GM19043 (cell line): ENCODE results near the gene MRPL12.
"Not testable (repeated sequence)": the region's sequence is repeated elsewhere in the genome, so short reads cannot be mapped to it uniquely, and the experiment has no call there.

Experiments
- ATAC-seq: cut with Tn5 transposase; IDR thresholded peaks from one replicate; pipeline ENCODE4 v1.9.1; 2021; ENCODE audit warnings: low read depth; ENCODE audit not compliant: unreplicated experiment

The MRPL12 gene

DNA sequence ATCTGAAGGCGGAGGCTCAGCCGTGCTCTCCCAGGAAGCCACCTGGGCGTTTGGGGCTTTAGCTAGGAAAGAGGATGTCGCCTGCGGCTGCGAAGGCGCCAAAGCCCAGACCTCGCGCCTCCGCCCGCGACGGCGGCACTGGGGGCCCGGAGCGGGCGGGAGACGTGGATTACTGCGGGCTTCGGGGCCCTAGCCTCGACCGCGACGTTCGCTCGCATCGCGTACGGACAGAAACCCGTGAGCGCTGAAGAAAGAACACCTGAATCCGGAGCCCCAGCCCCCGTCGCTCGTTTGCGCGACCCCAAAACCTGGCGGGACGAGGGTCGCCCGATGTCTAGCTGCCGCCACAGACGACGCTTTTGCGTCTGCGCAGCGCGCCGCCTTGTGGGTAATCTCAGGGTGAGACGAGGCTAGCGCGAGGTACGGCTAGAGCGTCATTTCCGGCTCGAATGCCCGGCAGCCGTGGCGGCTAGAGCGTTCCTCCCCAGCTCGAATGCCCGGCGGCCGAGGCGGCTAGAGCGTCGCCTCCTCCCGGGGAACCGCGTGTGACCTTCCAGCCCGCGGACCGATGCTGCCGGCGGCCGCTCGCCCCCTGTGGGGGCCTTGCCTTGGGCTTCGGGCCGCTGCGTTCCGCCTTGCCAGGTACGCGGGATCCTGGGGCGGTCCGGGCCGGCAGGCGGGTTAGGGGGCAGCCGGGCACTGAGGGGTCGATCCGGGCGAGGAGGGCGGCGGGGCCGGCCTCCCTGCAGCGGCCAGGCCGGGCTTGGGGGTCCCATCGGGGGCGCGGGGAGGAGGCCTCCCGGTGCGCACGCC, at the start of gene MRPL12:
TSS of gene MRPL12 (plus strand) at position 434 of the 813 bp plus-strand sequence. CDS start at position 569, 135 bp downstream.
- ATAC-seq: peak; percentile 80

DNA sequence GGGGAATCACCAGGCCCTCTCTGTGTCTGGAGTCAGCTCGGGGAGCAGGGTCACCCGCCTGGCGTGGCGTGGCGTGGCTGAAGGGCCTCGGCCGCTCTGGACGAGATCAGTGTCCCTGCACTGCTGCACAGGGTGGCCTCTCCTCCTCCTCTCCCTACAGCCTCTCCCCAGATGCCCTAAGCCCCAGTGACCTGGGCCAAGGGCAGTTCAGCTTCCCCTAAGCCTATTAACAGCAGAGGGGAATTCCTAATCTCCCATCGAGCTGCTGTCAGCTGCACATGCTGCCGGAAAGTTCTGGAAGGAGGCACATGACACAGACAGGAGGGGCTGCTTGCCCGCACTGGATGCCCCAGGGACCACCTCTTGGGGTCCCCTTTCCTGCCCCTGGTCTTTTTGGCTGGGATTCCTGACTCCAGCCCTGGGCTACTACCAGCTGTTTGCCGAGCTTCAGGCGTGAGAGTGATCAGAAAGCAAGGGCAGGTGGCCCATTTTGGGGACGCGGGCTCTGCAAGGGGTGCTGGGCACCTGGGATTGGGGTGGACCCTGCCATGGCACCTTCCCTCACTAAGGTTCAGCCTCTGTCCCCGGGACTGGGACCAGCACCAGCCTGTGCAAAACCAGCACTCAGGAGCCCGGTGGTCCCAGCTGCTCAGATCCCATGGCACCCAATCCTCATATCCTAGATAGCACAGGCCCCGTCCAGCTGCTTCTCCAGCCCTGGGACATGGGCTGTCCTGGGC, 47.6 kb upstream of the MRPL12 start:
- ATAC-seq: no peak

DNA sequence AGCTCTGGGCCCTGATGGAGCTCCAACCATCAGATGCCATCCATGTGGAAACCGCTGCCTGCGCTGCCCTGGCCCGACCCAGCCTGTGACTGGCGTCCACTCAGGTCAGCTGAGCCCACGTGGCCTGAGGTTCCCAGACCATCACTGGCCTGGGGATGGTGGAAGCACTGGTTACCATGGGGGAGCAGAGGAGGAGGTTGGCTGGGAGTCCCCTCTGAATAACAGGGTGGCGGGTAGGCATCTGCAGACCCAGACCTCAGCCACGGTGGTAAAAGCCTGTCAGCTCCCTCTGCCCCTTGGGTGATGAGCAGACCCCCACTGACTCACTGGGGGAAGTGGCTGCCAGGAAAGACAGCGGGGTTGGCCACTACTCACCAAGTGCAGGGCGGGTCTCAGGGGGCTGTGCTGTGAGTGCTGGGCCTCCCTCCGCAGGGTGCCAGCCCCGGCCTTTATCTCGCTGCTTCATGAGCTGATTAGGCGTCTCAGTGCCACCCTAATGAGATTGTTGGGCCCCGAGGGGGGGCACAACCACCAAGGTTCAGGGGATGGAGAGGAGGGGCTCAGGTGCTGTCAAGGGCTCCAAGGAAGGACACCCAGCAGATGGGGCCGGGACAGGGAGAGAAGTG, 46.9 kb upstream of the MRPL12 start, which contains the start of gene PDE6G:
TSS of gene PDE6G (minus strand) at position 425 of the 626 bp plus-strand sequence. CDS start 3,237 bp downstream, outside the sequence.
- ATAC-seq: no peak

DNA sequence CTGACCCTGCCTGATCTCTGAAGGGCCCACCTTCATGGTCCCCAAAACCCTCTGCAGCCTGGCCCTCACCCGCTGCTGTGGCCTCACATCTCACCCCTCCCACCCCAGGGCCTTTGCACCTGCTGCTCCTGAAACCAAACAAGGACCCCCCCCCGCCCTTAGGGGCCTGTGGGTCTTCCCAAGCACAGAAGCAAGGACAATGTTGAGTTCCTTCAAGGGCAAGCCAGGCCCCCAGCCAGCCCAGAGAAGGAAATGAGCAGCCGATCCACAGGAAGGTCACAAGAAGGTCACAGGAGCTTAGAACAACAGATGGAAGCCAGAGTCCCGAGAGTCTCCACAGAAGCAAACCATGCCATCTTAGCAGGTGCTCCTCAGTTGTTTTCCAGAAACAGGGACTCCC, 46.3 kb upstream of the MRPL12 start:
- ATAC-seq: no peak

DNA sequence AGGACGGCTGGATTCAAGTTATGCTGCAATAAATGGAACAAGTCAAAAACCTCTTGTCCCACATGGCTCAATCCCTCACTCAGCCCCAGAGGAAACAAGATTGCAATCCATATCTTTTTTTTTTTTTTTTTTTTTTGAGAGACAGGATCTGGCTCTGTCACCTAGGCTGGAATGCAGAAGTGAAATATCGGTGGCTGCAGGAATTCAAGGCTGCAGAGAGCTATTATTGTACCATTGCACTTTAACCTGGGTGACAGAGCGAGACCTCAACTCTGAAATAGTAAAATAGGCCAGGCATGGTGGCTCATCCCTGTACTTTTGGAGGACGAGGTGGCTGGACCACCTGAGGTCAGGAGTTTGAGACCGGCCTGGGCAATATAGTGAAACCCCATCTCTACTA, 44.1 kb upstream of the MRPL12 start:
- ATAC-seq: no peak

DNA sequence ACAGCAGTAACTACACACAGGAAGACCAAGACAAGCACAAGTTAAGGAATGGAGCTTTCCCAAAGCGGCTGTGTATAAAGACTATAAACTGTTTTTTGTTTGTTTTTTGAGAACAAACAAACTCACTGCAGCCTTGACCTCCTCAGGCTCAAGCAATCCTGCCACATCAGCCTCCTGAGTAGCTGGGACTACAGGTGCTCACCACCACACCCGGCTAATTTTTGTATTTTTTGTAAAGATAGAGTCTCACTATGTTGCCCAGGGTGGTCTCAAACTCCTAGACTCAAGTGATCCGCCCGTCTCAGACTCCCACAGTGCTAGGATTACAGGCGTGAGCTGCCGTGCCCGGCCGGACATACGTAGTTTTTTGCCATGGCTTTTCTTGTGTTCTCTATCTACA, 42.7 kb upstream of the MRPL12 start:
- no peak for ATAC-seq

DNA sequence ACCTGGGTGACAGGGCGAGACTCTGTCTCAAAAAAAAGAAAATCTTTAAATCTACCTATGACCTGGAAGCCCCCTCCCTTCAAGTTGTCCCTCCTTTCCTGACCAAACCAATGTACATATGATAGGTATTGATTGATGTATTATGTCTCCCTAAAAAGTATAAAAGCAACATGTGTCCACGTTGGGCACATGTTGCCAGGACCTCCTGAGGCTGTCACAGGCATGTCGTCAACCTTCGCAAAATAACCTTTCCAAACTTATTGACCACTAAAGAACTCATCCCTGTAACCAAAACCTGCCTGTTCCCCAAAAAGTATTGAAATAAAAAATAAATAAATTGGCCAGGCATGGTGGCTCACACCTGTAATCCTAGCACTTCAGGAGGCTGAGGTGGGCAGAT, 41.2 kb upstream of the MRPL12 start:
- ATAC-seq: no peak

DNA sequence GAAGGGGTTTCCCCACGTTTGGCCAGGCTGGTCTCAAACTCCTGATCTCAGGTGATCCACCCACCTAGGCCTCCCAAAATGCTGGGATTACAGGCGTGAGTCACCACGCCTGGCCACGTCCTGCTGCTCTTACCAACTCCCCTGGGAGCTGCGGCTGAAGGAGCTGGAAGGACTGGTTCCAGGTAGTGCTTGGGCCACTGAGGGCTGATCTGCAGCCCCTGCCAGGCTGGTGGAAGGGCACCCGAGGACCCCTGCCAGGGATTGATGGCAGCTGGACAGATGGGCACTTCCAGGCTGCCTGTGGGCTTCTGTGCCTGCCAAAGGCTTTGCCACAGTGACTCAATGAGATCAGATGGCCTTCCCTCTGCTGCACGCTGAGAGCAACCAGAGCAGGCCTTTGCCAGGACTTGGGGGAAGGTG, 39.1 kb upstream of the MRPL12 start:
- no peak for ATAC-seq

DNA sequence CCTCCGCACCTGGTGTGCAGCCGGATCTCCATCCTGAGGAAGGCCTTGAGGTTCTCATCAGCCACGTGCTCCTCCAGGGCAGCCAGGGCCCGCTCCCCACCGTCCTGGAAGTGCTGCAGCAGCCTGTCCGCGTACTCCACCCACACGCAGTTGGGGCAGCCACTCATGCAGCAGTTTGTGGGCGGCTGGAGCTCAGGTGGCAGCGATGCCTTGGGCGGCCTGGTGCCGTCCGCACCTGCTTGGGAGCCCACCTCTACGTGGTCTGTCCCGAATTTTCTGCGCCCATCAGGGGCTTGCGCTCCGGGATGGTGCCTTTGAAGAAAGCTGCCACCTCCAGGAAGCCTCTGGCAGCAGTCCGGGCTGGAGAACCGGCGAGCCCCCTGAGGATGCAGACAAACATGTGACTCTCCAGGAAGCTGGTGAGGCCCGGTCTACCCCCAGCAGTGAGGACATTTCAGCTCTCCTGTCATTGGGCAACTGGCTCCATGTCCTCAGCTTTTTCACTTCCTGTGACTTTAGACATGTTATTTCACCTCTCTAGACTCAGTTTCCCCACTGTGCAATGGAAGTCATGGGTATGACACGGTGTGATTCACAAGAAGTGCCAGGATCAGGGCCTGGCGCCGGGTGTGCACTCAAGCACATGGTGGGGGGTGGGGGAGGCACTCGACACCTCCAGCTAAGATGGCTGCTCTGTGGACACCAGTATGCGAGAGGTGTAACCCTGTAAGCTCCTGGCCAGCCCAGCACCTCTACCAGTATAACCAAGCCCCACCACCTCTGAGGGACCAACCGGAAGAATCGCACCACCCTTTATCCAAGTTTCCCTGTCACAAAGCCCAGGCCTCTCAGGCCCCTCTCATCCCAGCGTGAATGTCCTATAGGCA, 37.7 kb upstream of the MRPL12 start:
- ATAC-seq: no peak

DNA sequence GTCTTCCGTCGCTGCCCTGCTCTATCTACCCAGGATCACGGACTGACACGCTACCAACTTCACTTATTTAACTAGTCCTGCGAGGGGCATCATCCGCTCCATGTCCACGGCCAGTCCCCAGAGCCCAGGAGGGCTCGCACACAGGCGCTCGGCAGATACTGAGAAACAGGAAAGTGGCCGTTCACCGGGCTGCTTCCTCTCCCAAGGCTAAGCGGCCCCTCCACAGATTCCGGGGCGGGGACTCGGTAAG, 37.1 kb upstream of the MRPL12 start:
- peak; percentile 11 for ATAC-seq

DNA sequence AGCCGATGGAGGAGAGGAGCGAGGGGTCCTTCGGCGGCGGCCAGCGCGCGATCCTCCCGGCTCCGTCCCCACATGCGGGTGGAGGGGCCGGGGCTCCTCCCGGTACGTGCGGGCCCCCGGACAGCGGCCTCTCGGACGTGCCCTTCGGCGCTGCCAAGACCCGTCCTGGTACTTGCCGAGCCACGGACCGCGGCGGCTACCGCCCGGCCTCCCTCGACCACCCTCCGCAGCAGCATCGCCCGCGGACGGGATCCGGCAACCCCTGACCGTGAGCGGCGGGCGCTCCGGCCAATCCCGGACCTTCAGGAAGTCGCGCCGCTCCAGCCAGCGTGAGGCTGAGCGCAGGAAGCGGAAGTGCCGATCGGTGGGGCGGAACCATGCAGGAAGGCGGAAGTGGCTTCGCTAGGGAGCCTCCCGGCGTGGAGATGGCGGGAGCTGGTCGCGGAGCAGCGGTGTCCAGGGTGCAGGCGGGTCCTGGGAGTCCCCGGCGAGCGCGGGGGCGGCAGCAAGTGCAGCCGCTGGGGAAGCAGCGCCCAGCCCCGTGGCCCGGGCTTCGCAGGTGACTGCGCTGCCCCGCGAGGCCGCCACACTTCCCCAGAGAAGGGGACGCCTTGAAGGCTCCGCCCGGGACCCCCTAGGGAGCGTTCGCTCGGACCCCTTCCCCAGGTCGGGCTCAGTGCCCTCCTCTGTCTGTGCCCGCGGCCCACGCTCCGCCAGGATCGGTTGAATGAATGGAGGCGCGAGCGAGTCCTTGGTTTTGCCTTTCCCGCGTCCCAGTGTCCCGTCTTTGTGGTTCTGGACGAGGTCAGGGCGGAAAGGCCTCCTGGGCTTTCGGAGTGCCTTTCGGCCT, 36.6 kb upstream of the MRPL12 start, which contains the start of the genes CCDC137 and OXLD1:
TSS of gene CCDC137 (plus strand) at position 396 of the 850 bp plus-strand sequence. CDS start at position 426, 30 bp downstream.
TSS of gene OXLD1 (minus strand) at position 264 of the 850 bp plus-strand sequence. CDS start at position 236, 28 bp downstream.
- ATAC-seq: peak; percentile 90

DNA sequence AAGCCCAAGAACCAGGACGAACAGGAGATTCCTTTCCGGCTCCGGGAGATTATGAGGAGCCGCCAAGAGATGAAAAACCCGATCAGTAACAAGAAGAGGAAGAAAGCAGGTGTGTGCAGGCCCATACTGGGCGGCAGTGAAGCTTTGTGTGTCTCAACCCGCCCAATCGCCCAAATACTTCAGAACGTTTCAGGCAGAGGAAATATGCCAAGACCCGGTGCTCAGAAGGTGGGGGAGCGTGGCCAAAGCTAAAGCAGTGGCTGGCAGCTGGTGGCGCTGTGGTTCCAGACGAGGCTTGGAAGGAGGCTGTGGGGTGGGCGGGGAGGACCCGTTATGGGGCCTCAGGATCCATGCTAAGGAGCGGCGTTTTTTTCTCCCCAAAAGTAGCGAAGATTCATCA, 35.4 kb upstream of the MRPL12 start:
- no peak for ATAC-seq

DNA sequence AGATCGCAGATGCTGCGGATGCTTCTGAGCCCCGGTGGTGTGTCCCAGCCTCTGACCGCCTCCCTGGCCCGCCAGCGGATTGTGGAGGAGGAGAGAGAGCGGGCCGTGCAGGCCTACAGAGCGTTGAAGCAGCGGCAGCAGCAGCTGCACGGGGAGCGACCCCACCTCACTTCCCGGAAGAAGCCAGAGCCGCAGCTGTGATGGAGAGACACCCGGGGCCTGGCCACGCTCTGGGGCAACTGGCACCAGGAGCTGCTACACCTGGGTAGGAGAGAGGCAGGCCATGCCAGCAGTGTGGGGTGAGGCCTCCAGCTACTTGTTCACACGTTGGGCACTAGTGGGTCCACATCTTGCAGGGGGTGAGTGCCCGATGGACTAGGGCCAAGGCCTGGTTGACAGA, 30.7 kb upstream of the MRPL12 start:
- no peak for ATAC-seq

DNA sequence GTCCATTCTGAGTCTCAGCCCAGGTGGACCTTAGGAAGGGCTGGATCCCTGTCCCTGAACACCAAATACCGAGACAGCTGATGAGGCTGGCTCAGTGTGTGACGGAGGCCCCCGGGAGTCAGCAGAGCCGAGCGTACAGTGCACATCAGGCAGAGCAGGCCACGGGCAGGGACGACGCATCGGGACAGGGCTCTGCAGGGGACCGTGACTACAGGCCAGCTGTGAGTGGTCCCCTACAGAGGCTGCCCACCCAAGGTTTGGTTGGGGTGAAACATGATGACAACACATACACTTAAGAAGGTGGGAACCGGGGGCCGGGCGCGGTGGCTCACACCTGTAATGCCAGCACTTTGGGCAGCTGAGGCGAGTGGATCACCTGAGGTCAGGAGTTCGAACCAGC, 30.2 kb upstream of the MRPL12 start:
- ATAC-seq: no peak

DNA sequence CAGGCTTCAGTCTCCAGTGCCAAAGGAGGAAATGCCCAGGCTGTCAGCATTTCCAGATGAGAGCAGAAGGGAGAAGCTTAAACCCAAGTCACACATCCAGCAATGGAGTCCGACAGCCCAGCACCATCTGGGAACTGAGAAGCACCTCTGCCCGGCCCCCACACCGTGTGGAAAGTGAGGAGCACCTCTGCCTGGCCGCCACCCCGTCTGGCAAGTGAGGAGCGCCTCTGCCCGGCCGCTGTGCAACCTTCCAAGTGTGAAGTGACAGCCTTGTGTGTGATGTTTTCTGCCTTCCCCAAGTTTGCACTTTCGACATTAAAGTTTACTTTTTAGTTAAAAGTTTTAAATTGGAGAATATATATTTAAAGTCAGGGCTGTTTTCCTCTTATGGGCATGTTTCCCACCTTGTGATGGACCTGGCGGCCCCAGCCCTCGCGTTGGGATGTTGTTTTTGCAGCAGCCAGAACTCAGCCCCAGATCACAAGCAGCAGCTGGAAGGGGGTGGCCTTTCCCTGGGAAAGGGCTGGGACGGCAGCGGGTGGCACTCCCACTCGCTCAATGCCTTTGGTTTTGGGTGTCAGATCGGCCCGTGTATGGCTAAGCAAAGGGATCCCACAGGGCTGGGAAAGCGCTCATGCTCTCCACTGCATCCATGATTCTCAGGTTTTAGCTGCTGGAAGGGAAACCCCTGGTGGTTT, 29.5 kb upstream of the MRPL12 start:
- no peak for ATAC-seq

DNA sequence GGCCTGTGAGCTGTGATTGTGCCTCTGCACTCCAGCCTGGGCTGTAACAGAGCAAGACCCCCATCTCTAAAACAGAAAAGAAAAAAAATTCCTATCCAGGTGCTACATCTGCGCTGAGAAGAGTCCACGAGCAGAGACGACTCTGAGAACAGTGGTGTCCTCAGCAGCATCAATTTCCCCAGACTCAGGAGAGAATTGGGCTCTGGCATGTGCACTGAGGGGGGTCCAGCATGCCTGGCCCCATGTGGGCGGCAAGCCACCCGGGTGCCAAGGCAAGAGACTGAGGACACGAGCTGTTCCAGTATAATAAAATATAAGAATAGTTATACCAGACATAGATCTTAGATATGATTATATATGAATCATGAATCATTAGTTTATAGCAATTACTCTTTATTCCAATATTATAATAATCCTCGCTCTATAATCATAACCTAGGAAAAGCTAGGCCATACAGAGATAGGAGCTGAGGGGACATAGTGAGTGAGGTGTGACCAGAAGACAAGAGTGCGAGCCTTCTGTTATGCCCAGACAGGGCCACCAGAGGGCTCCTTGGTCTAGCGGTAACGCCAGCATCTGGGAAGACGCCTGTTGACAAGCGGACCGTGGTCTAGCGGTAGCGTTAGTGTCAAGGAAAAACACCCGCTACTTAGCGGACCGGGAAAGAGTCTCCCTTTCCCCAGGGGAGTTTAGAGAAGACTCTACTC, 27.5 kb upstream of the MRPL12 start:
- ATAC-seq: not testable (repeated sequence)

DNA sequence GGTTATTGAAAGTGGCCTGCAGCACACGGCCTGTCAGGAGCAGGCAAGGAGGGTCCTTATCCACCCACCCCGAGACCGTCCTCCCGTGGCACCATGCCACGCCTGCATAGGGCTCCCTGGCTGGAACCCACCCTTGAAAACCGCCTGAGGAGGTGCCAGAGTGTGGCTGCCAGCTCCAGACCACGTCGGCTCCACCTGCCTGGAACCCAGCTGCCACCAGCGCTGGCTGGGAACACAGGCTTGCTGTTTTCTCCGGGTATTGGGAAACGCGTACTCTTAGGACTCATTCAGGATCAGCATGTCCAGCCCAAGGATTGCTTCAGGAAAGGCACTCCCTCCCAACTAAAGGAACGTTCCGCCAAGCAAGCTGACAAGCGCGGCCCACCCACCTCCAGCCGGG, 26.3 kb upstream of the MRPL12 start:
- no peak for ATAC-seq

DNA sequence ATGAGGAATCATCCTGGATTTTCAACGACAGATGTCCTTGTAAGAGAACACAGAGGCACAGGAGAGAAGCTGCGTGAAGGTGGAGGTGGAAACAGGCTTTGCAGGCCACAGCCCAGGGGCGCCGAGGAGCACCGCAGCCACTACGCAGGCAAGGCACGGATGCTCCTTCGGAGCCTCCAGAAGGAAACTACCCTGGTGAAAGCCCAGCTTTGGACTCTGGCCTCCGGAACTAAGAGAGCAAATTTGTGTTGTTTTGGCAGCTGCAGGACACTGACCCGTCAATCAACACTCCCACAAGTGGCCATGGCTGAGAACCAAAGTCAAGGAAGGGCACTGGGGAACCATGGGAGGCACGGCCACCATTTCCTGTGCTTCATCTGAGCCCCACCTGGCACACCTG, 23.0 kb upstream of the MRPL12 start:
- no peak for ATAC-seq
